GM10847 (cell line): ENCODE results near the gene PTPRK.

ENCODE experiments used
- POLR2A ChIP-seq: IDR thresholded peaks from 2 replicates; pipeline ENCODE4 v1.6.1; 2011; ENCODE audit not compliant: insufficient read length; ENCODE audit errors: extremely low read depth

PTPRK gene

DNA sequence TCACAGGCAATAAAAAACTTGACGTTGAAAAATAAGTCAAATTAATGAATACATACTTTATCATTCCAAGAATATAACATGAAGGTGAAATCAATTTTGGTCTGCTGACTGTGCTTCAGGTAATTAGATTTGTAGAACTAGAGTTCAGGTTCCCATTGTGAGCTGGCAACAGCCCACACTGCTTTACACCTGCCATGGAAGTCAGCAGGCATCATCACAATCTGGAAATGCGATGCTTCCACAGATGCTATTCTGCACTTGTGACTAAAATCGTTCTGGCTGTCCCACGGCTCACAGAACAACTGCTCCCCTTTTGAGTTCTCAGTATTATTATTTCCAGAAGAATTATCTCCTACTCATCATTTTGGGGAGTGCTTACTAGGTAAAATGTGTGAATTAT, 556.9 kb downstream of the PTPRK start:
- TF ChIP-seq POLR2A: no peak

- TF ChIP-seq POLR2A: no peak
These were observed 560.5 kb downstream of the PTPRK start for GRCh38 chr6:127959869-127960268.

DNA sequence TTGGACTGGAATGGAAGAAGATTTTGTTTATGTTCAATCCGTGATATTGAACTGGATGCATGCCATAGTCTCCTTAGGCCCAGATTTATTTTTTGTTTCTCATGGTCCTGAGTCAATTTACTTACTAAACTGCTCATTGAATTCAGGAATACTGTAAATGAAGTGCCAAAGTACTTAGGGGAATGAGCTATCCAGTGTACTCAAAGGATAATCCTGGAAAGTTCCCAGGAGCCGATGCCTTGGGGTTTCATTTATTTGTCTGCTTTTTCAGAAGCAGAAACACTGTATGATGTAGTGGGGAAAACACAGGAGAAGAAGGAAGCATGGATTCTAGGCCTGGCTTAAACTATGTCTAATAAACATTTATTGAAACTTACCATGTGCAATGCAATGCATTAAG, 563.4 kb downstream of the PTPRK start:
- TF ChIP-seq POLR2A: no peak

GRCh38 chr6:127956260-127956888, 564.0 kb downstream of the PTPRK start:
- no peak for TF ChIP-seq POLR2A

DNA sequence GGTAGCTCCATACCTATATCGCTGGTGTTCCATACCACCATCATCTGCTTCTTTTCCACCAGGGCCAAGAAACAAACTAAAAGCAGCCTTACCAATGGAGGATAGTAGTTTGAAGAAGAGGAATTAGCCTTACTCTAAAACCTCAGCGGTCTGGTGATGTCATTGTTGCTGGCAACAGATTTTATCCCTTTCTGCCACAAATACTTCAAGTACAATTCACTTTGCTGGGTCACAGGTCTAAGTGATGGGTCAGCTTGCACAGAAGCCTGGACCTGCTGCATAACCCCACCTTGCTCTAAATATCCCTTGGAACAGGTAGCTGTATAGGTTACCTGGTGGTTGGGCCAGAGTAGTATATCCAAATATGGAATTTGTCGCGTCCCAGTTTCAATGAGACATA, 566.3 kb downstream of the PTPRK start:
- TF ChIP-seq POLR2A: no peak

GRCh38 chr6:127952831-127953230, 567.6 kb downstream of the PTPRK start:
- TF ChIP-seq POLR2A: no peak

DNA sequence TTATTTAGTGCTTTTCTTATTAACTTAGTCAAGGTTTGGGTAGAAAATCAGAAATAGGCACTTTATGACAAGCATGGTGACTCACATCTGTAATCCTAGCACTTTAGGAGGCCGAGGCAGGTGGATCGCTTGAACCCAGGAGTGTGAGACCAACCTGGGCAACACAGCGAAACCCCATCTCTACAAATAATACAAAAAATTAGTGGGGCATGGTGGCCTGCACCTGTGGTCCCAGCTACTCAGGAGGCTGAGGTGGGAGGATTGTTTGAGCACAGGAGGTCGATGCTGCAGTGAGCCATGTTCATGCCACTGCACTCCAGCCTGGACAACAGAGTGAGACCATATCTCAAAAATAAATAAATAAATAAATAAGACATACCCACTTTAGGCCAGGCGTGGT, 568.2 kb downstream of the PTPRK start:
- TF ChIP-seq POLR2A: no peak

GRCh38 chr6:127951172-127951917, 569.1 kb downstream of the PTPRK start:
- no peak for TF ChIP-seq POLR2A

DNA sequence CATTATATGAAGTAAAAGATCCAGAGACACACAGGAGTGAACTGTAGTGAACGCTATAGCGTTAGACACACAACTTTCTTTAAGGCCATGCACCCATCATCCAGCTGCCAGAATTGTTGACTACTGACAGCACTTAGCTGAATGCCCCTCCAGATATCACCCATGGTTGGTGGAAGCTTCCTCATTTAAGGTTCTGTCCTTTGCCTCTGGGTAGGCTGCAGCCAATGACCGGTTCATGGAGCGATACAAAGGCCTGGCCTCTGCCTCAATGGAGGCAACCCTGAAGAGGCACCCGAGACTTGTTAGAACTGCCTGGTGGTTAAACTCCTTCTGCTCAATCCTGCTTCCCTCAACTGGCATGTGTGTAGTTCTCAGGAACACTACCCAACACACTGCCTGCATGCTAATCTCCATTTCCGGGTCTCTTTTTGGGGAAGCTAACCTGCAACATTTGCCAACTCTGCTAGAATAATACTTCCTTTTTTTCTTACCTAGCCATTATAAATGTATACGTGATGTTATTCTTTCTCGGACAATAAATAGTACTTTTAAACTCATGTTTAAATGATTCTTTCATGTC, 569.7 kb downstream of the PTPRK start:
- no peak for TF ChIP-seq POLR2A

GRCh38 chr6:127949251-127949650, 571.1 kb downstream of the PTPRK start:
- TF ChIP-seq POLR2A: no peak

- TF ChIP-seq POLR2A: no peak
These were observed 574.0 kb downstream of the PTPRK start for GRCh38 chr6:127946388-127946787.

- no peak for TF ChIP-seq POLR2A
These were observed 574.8 kb downstream of the PTPRK start for GRCh38 chr6:127945434-127946097.

GRCh38 chr6:127941228-127941627, 579.2 kb downstream of the PTPRK start:
- no peak for TF ChIP-seq POLR2A

- TF ChIP-seq POLR2A: no peak
These were observed 580.8 kb downstream of the PTPRK start for GRCh38 chr6:127939442-127940066.

DNA sequence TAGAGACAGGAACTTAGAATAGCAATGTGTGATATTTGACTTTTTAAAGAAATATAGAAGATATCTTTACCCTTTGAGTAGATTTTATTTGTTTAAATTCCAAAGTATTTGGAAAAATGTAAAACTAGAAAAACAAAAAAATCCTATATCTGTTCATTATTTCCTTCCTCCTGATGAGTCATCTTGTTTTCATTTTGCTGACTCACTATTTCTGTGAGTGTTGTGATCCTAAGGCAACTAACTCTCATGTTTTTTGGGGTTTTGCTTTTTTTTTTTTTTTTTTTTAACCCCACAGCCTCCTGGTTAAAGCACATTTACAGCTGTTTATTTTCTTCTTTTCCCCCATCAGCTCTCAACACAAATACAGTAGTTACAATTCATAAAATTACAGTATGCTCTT, 581.7 kb downstream of the PTPRK start:
- no peak for TF ChIP-seq POLR2A
